NCI-H524 (cell line): Measurements from ENCODE around the gene SERPINE3.

ENCODE experiments used
- DNase-seq, 2 experiments: peaks; one replicate each; lab custom pipeline; 2025; lab: John Stamatoyannopoulos, UW

SERPINE3 gene

DNA sequence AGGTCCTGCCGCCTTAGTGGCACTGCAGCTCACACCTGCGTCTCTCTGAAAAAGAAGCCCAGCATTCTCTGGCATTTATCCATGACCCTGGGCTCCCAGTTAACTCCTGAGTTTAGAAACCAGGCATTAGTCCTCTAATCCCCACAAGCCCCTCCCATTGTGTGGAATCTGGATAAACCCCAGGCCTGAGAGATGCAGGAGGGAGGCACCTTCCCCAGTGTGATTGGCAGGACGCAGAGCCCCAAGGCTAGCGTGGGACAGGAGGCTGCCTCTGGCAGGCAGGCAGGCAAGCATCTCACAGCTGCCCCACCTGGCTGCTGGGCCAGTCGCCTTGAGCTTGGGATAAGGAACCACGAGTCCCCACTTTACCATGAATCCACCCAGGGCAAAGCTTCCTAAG, 11.0 kb upstream of the SERPINE3 start:
- peak; percentile 33 to 55 for DNase-seq

DNA sequence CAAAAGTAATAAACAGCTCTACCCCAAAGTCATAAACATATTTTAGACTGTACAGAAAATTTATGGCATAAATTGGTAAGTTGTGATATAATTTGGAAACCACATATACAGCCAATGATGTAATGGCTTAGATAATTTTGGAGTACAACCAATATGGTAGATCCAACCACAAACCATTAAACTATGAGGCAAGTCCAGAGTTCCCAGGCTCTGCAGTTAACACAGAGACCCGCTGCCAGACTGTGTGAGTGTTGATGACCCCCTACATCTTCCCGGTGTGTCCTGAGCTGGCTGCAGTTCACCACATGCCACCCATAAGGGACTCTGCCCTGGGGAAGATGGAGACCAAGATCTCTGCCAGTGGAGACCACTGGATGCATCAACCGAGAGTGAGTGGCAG, 9.9 kb upstream of the SERPINE3 start:
- DNase-seq = no peak

DNA sequence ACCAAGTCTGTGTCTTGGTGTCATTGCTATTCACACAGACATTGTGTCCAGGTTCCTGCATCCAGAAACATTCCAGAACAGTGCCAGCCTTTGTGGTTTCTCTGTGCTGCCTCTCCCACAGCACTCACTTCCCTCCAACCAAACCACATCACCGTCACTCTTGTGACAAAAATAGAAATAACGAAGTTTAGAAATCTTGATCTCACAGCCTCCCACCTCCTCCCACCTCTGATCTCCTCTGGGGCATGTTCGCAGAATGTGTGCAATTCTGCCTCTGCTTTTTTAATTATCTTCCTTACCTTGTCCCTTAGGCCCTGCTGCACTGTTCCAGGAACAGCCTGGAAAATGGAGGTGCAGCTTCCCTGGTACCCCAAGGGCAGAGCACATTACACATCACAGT, 8.7 kb upstream of the SERPINE3 start:
- DNase-seq = no peak

GRCh38 chr13:51331354-51331861, 8.1 kb upstream of the SERPINE3 start:
- DNase-seq = no peak

DNA sequence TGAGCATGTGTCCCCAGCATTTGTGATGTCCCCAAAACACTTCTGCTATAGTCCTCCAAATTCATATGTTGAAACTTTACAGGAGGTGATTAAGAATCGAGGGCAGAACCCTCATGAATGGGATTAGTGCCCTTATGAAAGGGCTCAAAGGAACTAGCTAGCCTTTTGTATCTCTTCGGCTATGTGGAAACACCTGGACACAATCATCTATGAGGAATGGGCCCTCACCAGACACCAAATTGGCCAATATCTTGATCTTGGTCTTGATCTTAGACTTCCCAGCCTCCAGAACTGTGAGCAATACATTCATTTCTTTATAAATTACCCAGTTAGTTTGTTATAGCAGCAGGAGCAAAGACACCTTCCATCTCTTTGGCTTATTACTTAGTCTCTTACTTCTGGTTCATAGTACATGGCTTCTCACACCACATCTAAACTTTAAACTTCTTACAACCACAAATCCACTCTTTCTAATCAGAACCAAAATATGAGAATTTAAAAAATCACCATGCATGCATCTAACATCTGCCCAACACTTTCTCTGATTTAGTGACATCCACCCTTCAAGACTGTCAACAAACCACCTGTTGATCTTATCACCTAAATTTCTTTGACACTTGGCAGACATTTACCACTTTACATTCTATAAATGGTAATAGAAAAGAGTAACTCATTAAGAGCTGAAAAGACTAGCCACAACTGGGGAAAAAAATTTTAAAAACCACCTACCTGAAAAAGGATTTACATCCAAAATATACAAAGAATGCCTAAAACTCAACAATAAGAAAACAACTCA, 6.7 kb upstream of the SERPINE3 start:
- no peak for DNase-seq

GRCh38 chr13:51333421-51333820, 6.1 kb upstream of the SERPINE3 start:
- DNase-seq = no peak

GRCh38 chr13:51333826-51334225, 5.7 kb upstream of the SERPINE3 start:
- no peak for DNase-seq

DNA sequence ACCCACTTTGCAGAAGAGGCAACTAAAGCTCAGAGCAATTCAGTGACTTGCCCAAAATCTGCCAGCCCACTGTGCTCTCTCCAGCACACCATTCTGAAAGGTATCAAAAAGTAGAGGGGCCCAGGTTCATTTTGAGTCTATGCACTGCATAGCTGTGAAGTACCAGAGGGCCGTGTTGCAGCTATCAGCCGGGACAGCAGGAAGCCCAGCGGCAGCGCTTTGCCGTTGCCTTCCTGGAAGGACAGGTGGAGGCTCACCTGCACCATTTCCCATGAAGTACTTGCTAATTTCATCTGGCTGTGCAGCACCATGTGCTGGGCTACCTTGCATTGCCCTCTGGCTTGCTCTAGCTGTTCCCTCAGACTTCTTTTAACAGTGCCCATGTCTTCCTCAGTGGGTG, 2.7 kb upstream of the SERPINE3 start:
- DNase-seq = no peak

- DNase-seq = no peak
Measured at GRCh38 chr13:51339952-51340732, 651 bp downstream of the SERPINE3 start.

DNA sequence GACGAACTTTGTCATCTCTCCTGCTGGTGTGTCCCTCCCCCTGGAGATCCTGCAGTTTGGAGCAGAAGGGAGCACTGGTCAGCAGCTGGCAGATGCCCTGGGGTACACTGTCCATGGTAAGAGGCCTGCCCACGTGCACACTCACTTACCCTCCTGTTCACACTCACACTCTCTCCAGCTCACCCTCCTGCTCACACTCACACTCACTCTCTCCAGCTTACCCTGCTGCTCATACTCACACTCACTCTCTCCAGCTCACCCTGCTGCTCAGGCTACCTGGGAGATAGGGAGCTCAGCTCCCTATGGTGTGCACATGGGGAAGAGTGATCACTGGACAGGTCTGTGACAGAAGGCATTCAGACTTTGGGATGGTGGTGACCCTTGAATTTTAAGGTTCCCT, 1.7 kb downstream of the SERPINE3 start:
- DNase-seq = no peak

GRCh38 chr13:51341791-51342190, 2.3 kb downstream of the SERPINE3 start:
- DNase-seq = no peak

- no peak for DNase-seq
Measured at GRCh38 chr13:51342706-51343105, 3.2 kb downstream of the SERPINE3 start.

DNA sequence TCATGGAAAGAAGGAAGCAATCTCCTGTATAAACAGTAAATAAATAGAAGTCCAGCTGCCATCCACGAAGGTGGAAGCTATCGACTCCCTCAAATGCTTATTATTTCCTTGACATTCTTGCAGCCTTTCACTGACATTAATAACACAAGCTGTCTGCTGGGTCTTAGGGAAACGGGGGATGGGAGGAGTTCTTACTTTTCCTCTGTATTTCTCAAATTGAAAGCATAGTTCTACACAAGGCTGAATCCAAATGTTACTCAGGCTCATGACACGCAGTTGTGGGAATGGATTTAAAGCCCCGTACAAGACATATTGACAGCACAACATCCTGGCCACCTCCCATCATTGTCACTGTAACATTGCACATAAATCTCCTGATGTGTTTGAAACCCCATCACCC, 4.0 kb downstream of the SERPINE3 start:
- no peak for DNase-seq

DNA sequence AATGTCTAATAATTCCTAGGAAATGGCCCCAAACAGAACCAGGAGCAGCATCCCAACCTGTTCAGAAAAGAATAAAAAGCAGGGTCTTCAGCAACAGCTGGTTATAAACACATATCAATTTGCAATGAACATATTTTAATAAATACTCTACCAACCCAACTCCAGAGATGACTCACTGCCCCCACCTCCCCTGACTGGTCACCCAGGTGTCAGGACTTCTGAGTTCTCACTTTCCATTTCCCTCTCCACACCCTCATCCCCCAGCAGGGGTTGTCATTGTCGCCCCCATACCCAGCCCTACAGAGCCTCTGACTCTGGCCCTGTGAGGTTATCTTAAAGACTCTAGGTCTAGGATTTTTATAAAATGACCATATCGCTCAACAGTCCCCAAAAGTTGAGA, 6.9 kb downstream of the SERPINE3 start:
- no peak for DNase-seq

DNA sequence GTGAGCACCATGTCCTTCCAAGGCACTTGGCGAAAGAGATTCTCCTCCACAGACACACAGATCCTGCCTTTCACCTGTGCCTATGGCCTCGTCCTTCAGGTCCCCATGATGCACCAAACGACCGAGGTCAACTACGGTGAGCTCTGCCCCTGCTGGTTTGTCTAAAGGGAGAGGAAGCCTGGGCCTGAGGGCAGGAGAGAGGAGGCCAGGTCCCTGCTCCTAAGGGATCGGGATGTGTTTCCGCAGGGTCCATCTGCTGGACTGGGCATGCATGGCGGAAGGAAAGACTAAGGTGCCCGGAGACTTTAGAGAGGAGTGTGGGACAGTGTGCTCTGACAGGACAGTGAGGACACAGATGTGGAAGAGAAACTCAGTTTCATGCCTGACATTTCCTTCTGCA, 7.6 kb downstream of the SERPINE3 start:
- no peak for DNase-seq

- DNase-seq = no peak
Measured at GRCh38 chr13:51348069-51348967, 8.8 kb downstream of the SERPINE3 start.

DNA sequence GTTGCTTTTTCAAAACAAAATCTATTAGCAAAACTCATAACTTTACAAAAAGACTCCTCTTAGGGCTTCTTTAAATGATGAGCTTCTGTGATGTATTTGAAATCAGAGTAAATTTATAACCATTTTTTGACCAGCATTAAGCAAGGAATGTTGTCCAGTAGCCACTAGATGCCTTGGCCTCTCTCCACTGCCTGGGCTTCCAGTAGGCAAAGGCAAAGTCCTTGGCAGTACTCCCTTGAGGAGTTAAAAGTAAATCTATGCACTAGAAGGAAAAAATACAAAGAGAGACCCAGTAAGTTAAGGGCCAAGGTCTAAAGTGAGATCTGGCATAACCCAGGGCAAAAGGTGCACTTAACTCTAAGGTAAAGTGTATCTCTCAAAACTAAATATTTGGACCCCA, 9.5 kb downstream of the SERPINE3 start:
- no peak for DNase-seq

DNA sequence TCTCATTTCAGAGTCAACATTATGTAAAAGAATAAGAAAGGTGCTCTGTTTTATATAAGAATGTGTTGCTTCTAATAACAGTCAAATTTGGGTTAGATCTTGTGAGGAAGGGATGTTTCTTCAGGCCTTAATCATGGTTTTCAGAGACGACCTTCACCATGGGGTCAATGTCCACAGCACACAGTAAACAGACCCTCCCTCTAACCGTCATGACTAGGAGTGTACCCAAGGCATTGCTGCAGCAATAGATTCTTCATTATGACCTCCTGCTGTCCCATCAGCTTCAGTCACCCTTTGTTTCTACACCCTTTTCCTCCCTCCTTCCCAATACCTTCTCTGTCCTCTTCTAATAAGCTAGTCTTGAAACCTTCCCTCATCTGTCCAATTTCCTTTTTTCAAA, 15.7 kb downstream of the SERPINE3 start:
- DNase-seq = no peak

DNA sequence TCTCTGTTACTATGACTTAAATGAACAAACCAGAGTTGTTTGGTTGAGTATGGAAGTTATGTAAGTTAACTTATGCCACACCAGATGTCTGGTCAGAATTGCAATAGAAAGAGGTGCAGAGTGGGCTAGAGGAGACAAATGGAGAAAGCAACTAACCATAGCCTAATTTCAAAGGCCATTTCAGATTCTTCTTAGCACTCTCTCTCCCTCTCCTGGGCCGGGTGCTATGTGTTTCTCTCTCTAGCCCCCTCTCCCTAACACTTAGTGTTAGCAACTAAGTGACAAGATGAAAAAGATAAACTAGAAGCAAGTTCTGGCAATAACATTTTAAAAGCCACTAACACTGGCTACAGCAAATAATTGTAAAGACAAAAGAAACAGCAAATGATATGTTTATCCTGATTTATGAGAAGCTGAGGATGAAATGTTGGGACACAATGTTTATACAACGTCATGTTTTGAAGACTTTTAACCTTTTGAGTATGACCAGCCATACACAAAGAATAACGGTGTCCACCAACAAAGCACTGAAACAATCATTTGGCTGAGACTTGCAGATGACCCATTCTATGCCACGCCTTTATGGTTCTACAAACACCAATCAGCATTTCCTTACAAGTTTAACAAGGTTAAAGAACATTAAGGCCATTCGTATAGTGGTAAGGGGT, 18.6 kb downstream of the SERPINE3 start:
- no peak for DNase-seq

GRCh38 chr13:51359352-51359751, 19.9 kb downstream of the SERPINE3 start:
- DNase-seq = no peak

DNA sequence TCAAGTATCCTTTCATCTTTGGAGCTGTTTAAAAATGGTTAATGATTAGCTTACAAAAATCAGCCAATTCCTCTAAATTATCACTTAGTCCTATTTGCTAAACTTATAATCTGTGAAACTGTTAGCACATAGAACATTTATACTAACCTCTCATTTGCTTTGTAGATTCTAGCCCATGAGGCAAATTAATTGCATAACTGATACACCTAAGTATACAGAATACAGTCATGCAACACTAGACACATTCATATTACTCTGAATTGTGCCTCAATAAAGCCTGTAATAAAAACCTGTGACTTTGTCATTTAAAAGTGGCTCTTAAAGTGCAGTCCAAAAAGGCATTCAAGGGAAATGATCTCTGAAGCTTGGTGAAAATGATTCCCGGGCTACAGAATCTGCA, 21.0 kb downstream of the SERPINE3 start:
- no peak for DNase-seq

DNA sequence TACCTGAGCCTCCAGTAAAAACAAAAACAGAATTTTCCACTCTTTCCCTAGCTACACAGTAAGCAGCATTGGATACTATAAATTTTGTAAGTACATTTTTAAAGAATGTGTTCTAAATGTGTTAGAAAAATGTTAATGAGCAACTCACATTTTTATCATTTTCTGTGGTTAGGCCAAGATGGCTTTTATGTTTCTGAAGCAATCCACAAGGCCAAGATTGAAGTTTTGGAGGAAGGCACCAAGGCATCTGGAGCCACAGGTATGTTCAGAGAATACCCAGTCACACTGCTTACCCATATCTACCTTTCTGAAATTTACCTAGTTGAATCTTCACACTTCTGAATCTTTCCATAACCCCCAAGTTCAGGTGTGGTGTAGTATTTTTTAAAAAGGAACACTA, 21.6 kb downstream of the SERPINE3 start:
- DNase-seq = no peak
